Osteoblast (primary cell): Measurements from ENCODE around the gene C1QTNF9B. TPM values are rescaled to one million over a fixed set of nuclear protein-coding genes. Genes with fewer than 3 reads are reported as not detected.
A peak's percentile ranks its signal among the peaks of the same experiment; 100 is the strongest.
"Not testable (repeated sequence)": the region's sequence is repeated elsewhere in the genome, so short reads cannot be mapped to it uniquely, and the experiment has no call there.

Experiments used
- DNase-seq: peaks from one replicate; pipeline ENCODE4 v3.0.0; 2011; ENCODE audit warnings: low spot score, mixed read lengths; ENCODE audit not compliant: insufficient read length; ENCODE audit errors: missing footprints
- H2AFZ ChIP-seq: 2 replicates; pipeline ENCODE4 v1.6.0; 2011; ENCODE audit warnings: mild to moderate bottlenecking, low read length
- H3K27ac ChIP-seq: 2 replicates; pipeline ENCODE4 v1.5.1; 2011; ENCODE audit warnings: mild to moderate bottlenecking, low read depth, low read length, moderate library complexity
- H3K27me3 ChIP-seq: 2 replicates; pipeline ENCODE4 v1.6.0; 2012; ENCODE audit warnings: mild to moderate bottlenecking, control low read depth, inconsistent platforms, low read length, moderate library complexity; ENCODE audit not compliant: insufficient read depth
- H3K36me3 ChIP-seq: 2 replicates; pipeline ENCODE4 v1.5.1; 2011; ENCODE audit warnings: mild to moderate bottlenecking, low read length, control low read depth, moderate library complexity; ENCODE audit not compliant: insufficient read depth
- H3K4me1 ChIP-seq: 2 replicates; pipeline ENCODE4 v1.5.1; 2011; ENCODE audit warnings: mild to moderate bottlenecking, low read length, control low read depth, moderate library complexity; ENCODE audit not compliant: insufficient read depth
- H3K4me2 ChIP-seq: 2 replicates; pipeline ENCODE4 v1.6.0; 2011; ENCODE audit warnings: mild to moderate bottlenecking, low read length; ENCODE audit not compliant: insufficient read depth
- H3K4me3 ChIP-seq: fragments of 200-600 bp; sonication (generic); 3 replicates; pipeline ENCODE4 v1.5.1; 2012; ENCODE audit warnings: mild to moderate bottlenecking, low read length, inconsistent platforms; ENCODE audit not compliant: insufficient read depth
- H3K79me2 ChIP-seq: 2 replicates; pipeline ENCODE4 v1.6.0; 2012; ENCODE audit warnings: mild to moderate bottlenecking, low read length, control low read depth, inconsistent platforms; ENCODE audit not compliant: insufficient read depth
- H3K9me3 ChIP-seq: 2 replicates; pipeline ENCODE4 v1.5.1; 2011; ENCODE audit warnings: low read depth, low read length, control low read depth
- H4K20me1 ChIP-seq: 2 replicates; pipeline ENCODE4 v1.6.0; 2012; ENCODE audit warnings: mild to moderate bottlenecking, low read length, control low read depth; ENCODE audit not compliant: insufficient read depth
- total RNA-seq: library from RNA; depleted of rRNA; stranded (reverse); fragments of >200 nt; gene quantifications from 2 replicates; pipeline ENCODE4 v1.2.3, GENCODE V29; 2012
- TF ChIP-seq, protein P1 (sequence below): IDR thresholded peaks from 2 replicates; pipeline ENCODE4 v1.5.1; 2011; ENCODE audit warnings: mild to moderate bottlenecking, low read depth, low read length, moderate library complexity; ENCODE audit errors: extremely low read depth

C1QTNF9B gene
- total RNA-seq = not detected in 2 replicates

DNA sequence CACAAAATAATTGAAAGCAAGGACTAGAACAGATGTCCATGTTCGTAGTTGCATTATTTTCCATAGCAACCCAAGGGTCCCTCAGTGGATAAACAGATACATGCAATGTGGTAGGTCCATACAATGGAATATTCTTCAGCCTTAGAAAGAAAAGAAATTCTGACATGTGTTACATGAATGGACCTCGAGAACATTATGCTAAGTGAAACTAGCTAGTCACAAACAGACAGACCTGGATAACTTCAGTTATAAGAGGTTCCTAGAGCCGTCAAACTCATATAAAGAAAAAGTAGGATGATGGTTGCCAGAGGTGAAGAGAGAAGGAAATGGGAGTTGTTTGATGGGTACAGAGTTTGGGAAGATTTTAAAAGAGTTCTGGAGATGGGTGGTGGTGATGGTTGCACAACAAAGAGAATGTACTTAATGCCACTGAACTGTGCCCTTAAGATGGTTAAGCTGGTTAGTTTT is at the start of gene C1QTNF9B:
Gene C1QTNF9B, minus strand, starts transcription at position 51 of the 468 bp plus-strand sequence.
- peaks cover 10% of the 10 kb centered on the region for H3K4me1 ChIP-seq
- not testable (repeated sequence) for H3K9me3 ChIP-seq, H3K27ac ChIP-seq, H3K4me2 ChIP-seq, H3K79me2 ChIP-seq, H3K27me3 ChIP-seq, H4K20me1 ChIP-seq, H3K36me3 ChIP-seq, H3K4me3 ChIP-seq, DNase-seq
- peak within 1 kb of the TSS; percentile 54 for H2AFZ ChIP-seq

DNA sequence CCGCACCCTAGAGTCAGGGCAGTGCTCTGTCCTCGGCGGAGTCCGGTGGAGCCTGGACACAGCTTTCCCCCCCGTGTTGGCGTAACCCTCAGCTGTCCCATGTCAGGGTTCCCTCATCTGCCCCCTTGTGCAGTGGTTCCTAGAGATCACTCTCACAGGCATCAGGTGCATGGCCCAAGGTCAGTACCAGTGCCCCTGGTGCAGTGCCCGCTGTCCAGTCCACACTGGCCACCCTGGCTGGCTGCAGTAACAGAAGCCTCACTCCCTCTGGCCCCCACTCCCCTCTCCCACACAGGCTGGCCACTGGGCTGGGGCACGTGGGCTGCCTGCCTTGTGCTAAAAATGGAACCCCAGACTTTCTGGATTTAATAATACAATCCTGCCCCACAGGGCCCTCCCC is 49.6 kb upstream of the C1QTNF9B start:
- no peaks in the 10 kb centered on the region for H4K20me1 ChIP-seq
- TF ChIP-seq, protein P1, sequence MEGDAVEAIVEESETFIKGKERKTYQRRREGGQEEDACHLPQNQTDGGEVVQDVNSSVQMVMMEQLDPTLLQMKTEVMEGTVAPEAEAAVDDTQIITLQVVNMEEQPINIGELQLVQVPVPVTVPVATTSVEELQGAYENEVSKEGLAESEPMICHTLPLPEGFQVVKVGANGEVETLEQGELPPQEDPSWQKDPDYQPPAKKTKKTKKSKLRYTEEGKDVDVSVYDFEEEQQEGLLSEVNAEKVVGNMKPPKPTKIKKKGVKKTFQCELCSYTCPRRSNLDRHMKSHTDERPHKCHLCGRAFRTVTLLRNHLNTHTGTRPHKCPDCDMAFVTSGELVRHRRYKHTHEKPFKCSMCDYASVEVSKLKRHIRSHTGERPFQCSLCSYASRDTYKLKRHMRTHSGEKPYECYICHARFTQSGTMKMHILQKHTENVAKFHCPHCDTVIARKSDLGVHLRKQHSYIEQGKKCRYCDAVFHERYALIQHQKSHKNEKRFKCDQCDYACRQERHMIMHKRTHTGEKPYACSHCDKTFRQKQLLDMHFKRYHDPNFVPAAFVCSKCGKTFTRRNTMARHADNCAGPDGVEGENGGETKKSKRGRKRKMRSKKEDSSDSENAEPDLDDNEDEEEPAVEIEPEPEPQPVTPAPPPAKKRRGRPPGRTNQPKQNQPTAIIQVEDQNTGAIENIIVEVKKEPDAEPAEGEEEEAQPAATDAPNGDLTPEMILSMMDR = no peak
- H3K4me3 ChIP-seq = no peak overlapping the region
- H3K27me3 ChIP-seq = peaks cover 5% of the 10 kb centered on the region
- no peak for DNase-seq
- H2AFZ ChIP-seq = no peak overlapping the region
- no peak overlapping the region for H3K27ac ChIP-seq
- H3K36me3 ChIP-seq = no peaks in the 10 kb centered on the region
- no peaks in the 10 kb centered on the region for H3K9me3 ChIP-seq
- no peaks in the 10 kb centered on the region for H3K79me2 ChIP-seq
- H3K4me2 ChIP-seq = no peak overlapping the region
- no peaks in the 10 kb centered on the region for H3K4me1 ChIP-seq

DNA sequence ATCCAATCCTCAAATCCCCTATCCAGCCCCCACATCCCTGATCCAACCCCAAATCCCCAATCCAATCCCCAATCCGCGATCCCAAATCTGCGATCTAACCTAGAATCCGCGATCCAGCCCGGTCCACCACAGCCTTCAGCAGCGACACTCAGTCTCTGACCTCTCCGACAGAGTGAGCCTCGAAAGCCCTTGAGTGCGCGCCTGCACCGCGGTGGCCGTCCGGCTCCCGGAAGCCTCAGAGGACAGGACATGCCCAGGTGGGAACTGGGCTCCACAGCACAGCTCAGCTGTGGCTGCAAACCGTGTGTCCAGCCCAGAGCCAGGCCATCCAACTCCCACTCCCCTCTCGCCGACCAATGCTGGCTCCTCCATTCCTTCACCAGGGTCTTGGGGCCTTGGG is 48.8 kb upstream of the C1QTNF9B start:
- TF ChIP-seq, protein P1 = no peak
- DNase-seq = no peak
- H2AFZ ChIP-seq = no peak overlapping the region

DNA sequence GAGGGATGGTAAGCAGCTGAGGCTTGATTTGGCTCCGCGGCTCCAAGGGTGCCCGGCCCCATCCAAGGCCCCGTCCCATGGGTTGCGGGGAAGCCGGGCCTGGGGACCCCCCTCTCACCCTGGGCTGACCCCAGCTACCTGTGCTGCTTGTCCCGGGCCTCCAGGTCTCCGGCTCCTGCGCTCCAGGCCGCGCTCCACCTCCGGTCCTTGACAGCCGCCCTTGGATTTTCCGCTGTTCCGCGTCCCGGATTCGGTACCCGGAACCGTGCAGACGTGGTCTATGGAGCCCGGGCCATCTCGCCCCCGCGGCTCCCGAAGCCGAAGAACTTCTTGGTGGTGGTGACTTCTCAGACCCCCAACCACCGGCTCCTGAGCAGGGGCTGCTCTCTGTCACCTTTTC is 48.3 kb upstream of the C1QTNF9B start:
- Histone ChIP-seq H3K4me3 (no peak overlapping the region), H3K27me3 (peaks cover 15% of the 10 kb centered on the region), H3K4me1 (no peaks in the 10 kb centered on the region), H3K79me2 (no peaks in the 10 kb centered on the region), H2AFZ (no peak overlapping the region), H3K36me3 (no peaks in the 10 kb centered on the region), H3K9me3 (no peaks in the 10 kb centered on the region), H3K4me2 (no peak overlapping the region), H4K20me1 (no peaks in the 10 kb centered on the region), H3K27ac (no peak overlapping the region)
- TF ChIP-seq, protein P1 = no peak
- peak; percentile 48 for DNase-seq

More for the DNA sequence above, 48.8 kb upstream of the C1QTNF9B start:
- Histone ChIP-seq H3K79me2 (no peaks in the 10 kb centered on the region), H3K4me3 (no peak overlapping the region), H3K4me1 (no peaks in the 10 kb centered on the region), H3K36me3 (no peaks in the 10 kb centered on the region), H3K27ac (no peak overlapping the region), H3K9me3 (no peaks in the 10 kb centered on the region), H3K27me3 (peaks cover 11% of the 10 kb centered on the region), H3K4me2 (no peak overlapping the region), H4K20me1 (no peaks in the 10 kb centered on the region)
